ENCODE results near the gene ANO7.

The ANO7 gene

GRCh38 chr2:241159116-241159515 is 29.4 kb upstream of the ANO7 start:
- H3K79me2 ChIP-seq (ENCODE audit: control insufficient read depth, low read length), result no peaks in the 10 kb centered on the region
- H4K20me1 ChIP-seq (ENCODE audit: control insufficient read depth, insufficient read depth, low read depth, low read length), result no peaks in the 10 kb centered on the region
- H3K36me3 ChIP-seq (ENCODE audit: control insufficient read depth, low read length), result peaks cover 70% of the 10 kb centered on the region
- H3K27ac ChIP-seq (ENCODE audit: low read depth, low read length), result no peak overlapping the region
- no peak overlapping the region for H3K4me3 ChIP-seq (ENCODE audit: low read length)
- H3K4me1 ChIP-seq (ENCODE audit: control insufficient read depth, low read length), result no peaks in the 10 kb centered on the region
- no peak overlapping the region for H3K4me2 ChIP-seq (ENCODE audit: low read length)
- no peaks in the 10 kb centered on the region for H3K9me2 ChIP-seq (replicated peaks; ENCODE audit: control insufficient read depth, low read length)
- TF ChIP-seq, protein P1, sequence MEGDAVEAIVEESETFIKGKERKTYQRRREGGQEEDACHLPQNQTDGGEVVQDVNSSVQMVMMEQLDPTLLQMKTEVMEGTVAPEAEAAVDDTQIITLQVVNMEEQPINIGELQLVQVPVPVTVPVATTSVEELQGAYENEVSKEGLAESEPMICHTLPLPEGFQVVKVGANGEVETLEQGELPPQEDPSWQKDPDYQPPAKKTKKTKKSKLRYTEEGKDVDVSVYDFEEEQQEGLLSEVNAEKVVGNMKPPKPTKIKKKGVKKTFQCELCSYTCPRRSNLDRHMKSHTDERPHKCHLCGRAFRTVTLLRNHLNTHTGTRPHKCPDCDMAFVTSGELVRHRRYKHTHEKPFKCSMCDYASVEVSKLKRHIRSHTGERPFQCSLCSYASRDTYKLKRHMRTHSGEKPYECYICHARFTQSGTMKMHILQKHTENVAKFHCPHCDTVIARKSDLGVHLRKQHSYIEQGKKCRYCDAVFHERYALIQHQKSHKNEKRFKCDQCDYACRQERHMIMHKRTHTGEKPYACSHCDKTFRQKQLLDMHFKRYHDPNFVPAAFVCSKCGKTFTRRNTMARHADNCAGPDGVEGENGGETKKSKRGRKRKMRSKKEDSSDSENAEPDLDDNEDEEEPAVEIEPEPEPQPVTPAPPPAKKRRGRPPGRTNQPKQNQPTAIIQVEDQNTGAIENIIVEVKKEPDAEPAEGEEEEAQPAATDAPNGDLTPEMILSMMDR (IDR thresholded peaks at IDR 0.05; ENCODE audit: low read depth, low read length, poor library complexity, severe bottlenecking), result no peak
- no peak for TF ChIP-seq EZH2phosphoT487 (IDR thresholded peaks at IDR 0.05; ENCODE audit: borderline replicate concordance, low read length)
- no peaks in the 10 kb centered on the region for H3K27me3 ChIP-seq (ENCODE audit: control insufficient read depth, low read length)
- H3K9me3 ChIP-seq (ENCODE audit: control insufficient read depth, insufficient read depth, low read length), result no peaks in the 10 kb centered on the region
- H3F3A ChIP-seq (ENCODE audit: control insufficient read depth, insufficient read depth), result no peaks in the 10 kb centered on the region

- Histone ChIP-seq H3K36me3 (ENCODE audit: control insufficient read depth, low read length) (peaks cover 66% of the 10 kb centered on the region), H3K9me2 (replicated peaks; ENCODE audit: control insufficient read depth, low read length) (no peaks in the 10 kb centered on the region)
These were observed 28.2 kb upstream of the ANO7 start for GRCh38 chr2:241160318-241160717.

DNA sequence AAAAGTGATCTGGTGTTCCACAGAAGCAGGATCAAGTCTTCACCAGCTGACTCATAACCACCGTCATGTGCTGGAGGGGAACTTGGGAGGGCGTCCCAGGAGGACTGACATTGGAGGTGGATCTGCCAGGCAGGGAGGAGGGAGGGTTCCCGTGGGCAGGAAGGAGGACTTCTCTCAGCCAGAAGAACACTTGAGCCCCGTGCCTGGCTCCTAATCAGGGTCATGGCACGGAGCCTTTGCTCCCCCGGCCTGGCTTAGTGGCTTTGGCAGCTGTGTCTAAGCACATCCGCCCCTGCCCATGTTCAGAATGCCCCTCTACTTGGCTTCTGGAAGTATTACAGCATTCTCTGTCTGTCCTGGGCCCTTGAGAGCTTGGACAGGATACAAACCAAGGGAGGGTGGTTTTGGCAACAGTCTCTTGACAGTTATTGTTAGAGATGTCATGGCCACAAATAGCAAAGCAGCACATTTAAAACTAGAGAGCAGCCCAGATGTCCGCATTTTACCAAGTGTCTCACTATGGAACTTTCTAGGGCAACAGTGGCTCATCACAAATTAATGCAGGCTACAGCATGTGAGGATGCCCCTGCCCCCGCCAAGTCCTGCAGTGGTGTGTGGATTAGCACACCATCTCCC is 26.7 kb upstream of the ANO7 start:
- TF ChIP-seq, protein P1 (IDR thresholded peaks at IDR 0.05; ENCODE audit: low read depth, low read length, poor library complexity, severe bottlenecking), result no peak
- no peak for TF ChIP-seq EZH2phosphoT487 (IDR thresholded peaks at IDR 0.05; ENCODE audit: borderline replicate concordance, low read length)
- Histone ChIP-seq H3K4me1 (ENCODE audit: control insufficient read depth, low read length) (no peaks in the 10 kb centered on the region), H3K79me2 (ENCODE audit: control insufficient read depth, low read length) (no peaks in the 10 kb centered on the region), H3K27ac (ENCODE audit: low read depth, low read length) (no peak overlapping the region), H4K20me1 (ENCODE audit: control insufficient read depth, insufficient read depth, low read depth, low read length) (no peaks in the 10 kb centered on the region), H3F3A (ENCODE audit: control insufficient read depth, insufficient read depth) (no peaks in the 10 kb centered on the region), H3K4me2 (ENCODE audit: low read length) (no peak overlapping the region), H3K9me3 (ENCODE audit: control insufficient read depth, insufficient read depth, low read length) (no peaks in the 10 kb centered on the region), H3K9me2 (replicated peaks; ENCODE audit: control insufficient read depth, low read length) (no peaks in the 10 kb centered on the region), H3K4me3 (ENCODE audit: low read length) (no peak overlapping the region), H3K36me3 (ENCODE audit: control insufficient read depth, low read length) (peaks cover 68% of the 10 kb centered on the region), H3K27me3 (ENCODE audit: control insufficient read depth, low read length) (no peaks in the 10 kb centered on the region)

More at GRCh38 chr2:241160318-241160717, 28.2 kb upstream of the ANO7 start:
- no peak overlapping the region for H3K4me2 ChIP-seq (ENCODE audit: low read length)
- no peaks in the 10 kb centered on the region for H3F3A ChIP-seq (ENCODE audit: control insufficient read depth, insufficient read depth)
- no peaks in the 10 kb centered on the region for H3K4me1 ChIP-seq (ENCODE audit: control insufficient read depth, low read length)
- no peaks in the 10 kb centered on the region for H3K9me3 ChIP-seq (ENCODE audit: control insufficient read depth, insufficient read depth, low read length)
- no peaks in the 10 kb centered on the region for H3K27me3 ChIP-seq (ENCODE audit: control insufficient read depth, low read length)
- TF ChIP-seq EZH2phosphoT487 (IDR thresholded peaks at IDR 0.05; ENCODE audit: borderline replicate concordance, low read length), result no peak
- TF ChIP-seq, protein P1 (IDR thresholded peaks at IDR 0.05; ENCODE audit: low read depth, low read length, poor library complexity, severe bottlenecking), result no peak
- H4K20me1 ChIP-seq (ENCODE audit: control insufficient read depth, insufficient read depth, low read depth, low read length), result no peaks in the 10 kb centered on the region
- no peak overlapping the region for H3K27ac ChIP-seq (ENCODE audit: low read depth, low read length)
- H3K4me3 ChIP-seq (ENCODE audit: low read length), result no peak overlapping the region
- no peaks in the 10 kb centered on the region for H3K79me2 ChIP-seq (ENCODE audit: control insufficient read depth, low read length)

Measured in DOHH2 (cell line).